GM06990 (cell line): ENCODE measurements around the gene FHIT.
"Not testable (repeated sequence)": the region's sequence is repeated elsewhere in the genome, so short reads cannot be mapped to it uniquely, and the experiment has no call there.

Source experiments
- DNase-seq: peaks from one replicate; pipeline ENCODE4 v3.0.0-alpha.2; 2011; ENCODE audit not compliant: insufficient read length; ENCODE audit errors: extremely low read depth
- H3K27me3 ChIP-seq: replicated peaks from 2 replicates; pipeline ENCODE4 v1.6.0; 2011; ENCODE audit warnings: low read length; ENCODE audit not compliant: control insufficient read depth, insufficient read depth
- H3K36me3 ChIP-seq: 2 replicates; pipeline ENCODE4 v1.5.1; 2011; ENCODE audit warnings: low read length; ENCODE audit not compliant: control insufficient read depth, insufficient read depth
- H3K4me3 ChIP-seq: replicated peaks from 2 replicates; pipeline ENCODE4 v1.5.1; 2011; ENCODE audit warnings: low read depth, mild to moderate bottlenecking, control low read depth, low read length
- TF ChIP-seq, protein P1 (sequence below): IDR thresholded peaks from 2 replicates; pipeline ENCODE4 v1.5.1; 2011; ENCODE audit warnings: low read length, control low read depth, mild to moderate bottlenecking, inconsistent platforms; ENCODE audit not compliant: insufficient read depth, poor library complexity, severe bottlenecking

Gene FHIT

DNA sequence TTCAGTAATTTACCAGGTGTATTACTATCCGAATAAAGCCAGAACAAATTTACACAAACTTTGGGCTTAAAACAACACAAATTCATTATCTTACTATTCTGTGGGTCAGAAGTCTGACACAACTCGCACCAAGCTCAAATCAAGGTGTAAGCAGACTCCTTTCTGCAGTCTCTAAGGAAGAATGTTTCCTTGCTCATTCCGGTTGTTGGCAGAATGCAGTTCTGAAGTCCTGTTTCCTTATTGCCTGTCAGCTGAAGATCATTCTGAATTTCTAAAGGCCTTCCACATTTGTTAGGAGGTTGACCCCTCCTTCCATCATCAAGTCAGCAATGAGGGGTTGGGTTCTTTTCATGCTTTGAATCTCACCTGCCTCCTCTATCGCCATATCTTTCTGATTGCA, 183.2 kb downstream of the FHIT start:
- Histone ChIP-seq H3K36me3 (no peaks in the 10 kb centered on the region), H3K4me3 (no peak overlapping the region), H3K27me3 (no peaks in the 10 kb centered on the region)
- TF ChIP-seq, protein P1, sequence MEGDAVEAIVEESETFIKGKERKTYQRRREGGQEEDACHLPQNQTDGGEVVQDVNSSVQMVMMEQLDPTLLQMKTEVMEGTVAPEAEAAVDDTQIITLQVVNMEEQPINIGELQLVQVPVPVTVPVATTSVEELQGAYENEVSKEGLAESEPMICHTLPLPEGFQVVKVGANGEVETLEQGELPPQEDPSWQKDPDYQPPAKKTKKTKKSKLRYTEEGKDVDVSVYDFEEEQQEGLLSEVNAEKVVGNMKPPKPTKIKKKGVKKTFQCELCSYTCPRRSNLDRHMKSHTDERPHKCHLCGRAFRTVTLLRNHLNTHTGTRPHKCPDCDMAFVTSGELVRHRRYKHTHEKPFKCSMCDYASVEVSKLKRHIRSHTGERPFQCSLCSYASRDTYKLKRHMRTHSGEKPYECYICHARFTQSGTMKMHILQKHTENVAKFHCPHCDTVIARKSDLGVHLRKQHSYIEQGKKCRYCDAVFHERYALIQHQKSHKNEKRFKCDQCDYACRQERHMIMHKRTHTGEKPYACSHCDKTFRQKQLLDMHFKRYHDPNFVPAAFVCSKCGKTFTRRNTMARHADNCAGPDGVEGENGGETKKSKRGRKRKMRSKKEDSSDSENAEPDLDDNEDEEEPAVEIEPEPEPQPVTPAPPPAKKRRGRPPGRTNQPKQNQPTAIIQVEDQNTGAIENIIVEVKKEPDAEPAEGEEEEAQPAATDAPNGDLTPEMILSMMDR = no peak
- no peak for DNase-seq

DNA sequence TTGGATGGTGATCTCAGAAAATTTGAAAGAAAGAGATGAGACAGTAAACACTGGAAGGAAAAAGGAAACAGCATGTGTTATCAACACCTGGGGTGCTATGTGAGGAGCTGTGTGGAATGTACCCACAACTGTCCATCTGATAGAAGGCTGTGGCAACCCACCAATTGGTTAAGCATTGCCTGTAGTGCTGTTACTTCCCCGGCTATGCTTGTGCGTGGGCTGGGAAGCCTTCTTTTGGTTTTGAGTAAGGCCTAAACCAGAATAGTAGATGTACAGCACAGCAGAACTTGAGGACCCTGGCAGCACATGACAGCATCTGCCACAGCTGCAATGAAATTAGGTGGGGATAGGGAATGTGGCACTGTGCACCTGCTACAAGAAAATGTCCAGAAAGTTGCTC, 184.5 kb downstream of the FHIT start:
- no peaks in the 10 kb centered on the region for H3K27me3 ChIP-seq
- DNase-seq = peak; percentile 7
- TF ChIP-seq, protein P1 = no peak
- no peak overlapping the region for H3K4me3 ChIP-seq
- no peaks in the 10 kb centered on the region for H3K36me3 ChIP-seq

DNA sequence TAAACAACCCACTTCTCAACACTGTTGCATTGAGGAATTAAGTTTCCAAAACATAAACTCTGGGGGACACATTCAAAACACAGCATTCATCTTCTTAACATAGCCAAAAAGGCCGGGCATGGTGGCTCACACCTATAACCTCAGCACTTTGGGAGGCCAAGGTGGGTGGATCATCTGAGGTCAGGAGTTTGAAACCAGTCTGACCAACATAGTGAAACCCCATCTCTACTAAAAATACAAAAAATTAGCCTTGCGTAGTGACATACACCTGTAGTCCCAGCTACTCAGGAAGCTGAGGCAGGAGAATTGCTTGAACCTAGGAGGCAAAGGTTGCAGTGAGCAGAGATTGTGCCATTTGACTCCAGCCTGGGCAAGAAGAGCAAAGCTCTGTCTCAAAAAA, 185.0 kb downstream of the FHIT start:
- DNase-seq, H3K4me3 ChIP-seq, H3K27me3 ChIP-seq, H3K36me3 ChIP-seq: not testable (repeated sequence)

DNA sequence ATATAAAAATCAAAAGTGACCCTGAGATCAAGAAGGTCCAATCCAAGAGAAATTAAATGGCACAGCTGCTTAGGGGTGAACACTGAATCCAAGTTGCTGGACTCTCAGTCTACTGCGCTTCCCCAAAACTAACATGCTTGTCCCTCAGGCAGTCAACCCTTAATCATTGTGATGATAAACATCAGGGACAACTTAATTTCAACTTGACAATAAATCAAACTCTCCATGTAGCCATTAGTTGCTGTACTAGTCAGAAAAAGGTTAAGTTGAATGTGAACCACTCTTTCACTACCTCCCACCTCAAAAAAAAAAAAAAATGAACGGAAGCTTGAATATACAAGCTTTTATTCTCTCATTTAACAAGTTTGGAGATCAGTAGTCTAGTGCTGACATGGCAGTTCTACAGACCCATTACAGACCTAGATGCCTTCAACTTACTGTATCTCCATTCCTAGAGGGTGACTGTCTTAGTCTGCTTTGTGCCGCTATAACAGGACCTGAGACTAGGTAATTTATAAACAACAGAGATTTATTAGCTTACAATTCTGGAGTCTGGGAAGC, 185.7 kb downstream of the FHIT start:
- no peak overlapping the region for H3K4me3 ChIP-seq
- TF ChIP-seq, protein P1 = no peak
- no peak for DNase-seq
- no peaks in the 10 kb centered on the region for H3K36me3 ChIP-seq
- no peaks in the 10 kb centered on the region for H3K27me3 ChIP-seq

DNA sequence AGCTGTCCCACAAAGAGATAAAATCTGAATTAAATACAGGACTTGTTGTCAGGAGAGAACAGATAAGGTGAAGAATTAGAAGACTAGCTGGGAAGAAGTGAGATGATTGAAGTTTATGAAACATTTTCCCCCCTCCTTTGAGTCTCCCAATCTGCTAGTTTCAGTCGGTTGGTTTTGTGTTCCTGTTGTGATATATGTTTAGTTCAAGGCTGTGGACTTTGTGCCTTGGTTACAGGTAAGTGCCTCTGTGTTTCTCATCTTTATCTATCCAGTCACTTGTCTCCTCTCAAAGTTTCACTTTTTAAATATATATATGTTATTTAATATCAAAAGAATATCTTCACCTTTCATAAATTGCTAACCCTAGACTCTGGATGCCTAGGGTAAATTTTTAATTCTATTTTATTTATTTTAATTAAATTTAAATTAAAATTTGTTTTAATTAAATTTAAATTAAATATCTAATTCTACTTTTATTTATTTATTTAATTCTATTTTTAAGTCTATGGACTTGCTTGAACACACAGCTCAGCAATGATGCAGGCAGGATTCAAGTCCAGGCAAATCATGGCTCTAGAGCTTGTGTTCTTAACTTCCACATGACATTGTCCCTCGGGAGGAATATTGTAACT, 190.0 kb downstream of the FHIT start:
- no peak overlapping the region for H3K4me3 ChIP-seq
- H3K27me3 ChIP-seq = no peaks in the 10 kb centered on the region
- no peaks in the 10 kb centered on the region for H3K36me3 ChIP-seq
- DNase-seq = no peak
- TF ChIP-seq, protein P1 = no peak

DNA sequence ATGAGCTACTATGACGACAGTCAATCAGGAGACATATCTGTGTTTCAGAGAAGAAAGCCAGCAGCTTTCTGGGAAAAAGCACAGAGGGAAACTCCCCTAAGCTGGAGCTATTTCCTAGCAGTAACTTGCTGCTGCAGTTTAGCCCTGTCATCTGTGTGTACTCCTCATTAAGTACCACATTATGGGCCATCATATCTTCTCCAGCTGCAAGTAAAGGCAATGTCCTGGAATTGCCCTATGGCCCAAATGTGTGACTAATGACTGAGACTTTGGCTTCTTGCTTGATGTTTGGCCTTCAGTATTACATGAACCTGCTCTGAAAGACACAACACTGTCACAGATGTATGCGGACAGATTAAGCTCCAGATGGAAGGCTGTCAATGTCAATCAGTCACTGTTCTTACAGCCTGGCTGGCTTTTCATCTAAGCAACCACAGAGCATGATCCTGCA, 190.8 kb downstream of the FHIT start:
- TF ChIP-seq, protein P1 = no peak
- H3K4me3 ChIP-seq = no peak overlapping the region
- H3K27me3 ChIP-seq = no peaks in the 10 kb centered on the region
- no peaks in the 10 kb centered on the region for H3K36me3 ChIP-seq
- DNase-seq = no peak
